Upper lobe of left lung (tissue), 6 donors: Measurements from ENCODE around the gene UCHL5. TPM values are rescaled to one million over a fixed set of nuclear protein-coding genes. Genes with fewer than 3 reads are reported as not detected.

ENCODE experiments used
- ATAC-seq, 2 donors: fragments of 200-7000 bp; cut with Tn5 transposase; one replicate each; pipeline ENCODE4 v1.9.1; 2022; ENCODE audit warnings: mild to moderate bottlenecking in 2 of 2, moderate library complexity in 2 of 2; ENCODE audit not compliant: low FRiP score in 2 of 2
- DNase-seq, 2 donors: peaks; one replicate each; pipeline ENCODE4 v3.0.0-alpha.2; 2019 to 2020
- H3K27ac ChIP-seq, 4 donors: fragments of 200-600 bp; sonication (generic); one replicate each; pipeline ENCODE4 v1.5.1; 2016 to 2019
- H3K27me3 ChIP-seq, 4 donors: fragments of 200-600 bp; sonication (generic); one replicate each; pipeline ENCODE4 v1.5.1; 2017 to 2019
- H3K36me3 ChIP-seq, 4 donors: fragments of 200-600 bp; sonication (generic); one replicate each; pipeline ENCODE4 v1.5.1; 2016 to 2019
- H3K4me1 ChIP-seq, 4 donors: fragments of 200-600 bp; sonication (generic); one replicate each; pipeline ENCODE4 v1.5.1; 2018 to 2019
- H3K4me3 ChIP-seq, 4 donors: fragments of 200-600 bp; sonication (generic); one replicate each; pipeline ENCODE4 v1.5.1; 2017 to 2019; ENCODE audit warnings: mild to moderate bottlenecking in 2 of 4, moderate library complexity in 1 of 4
- H3K9me3 ChIP-seq, 4 donors: fragments of 200-600 bp; sonication (generic); one replicate each; pipeline ENCODE4 v1.5.1; 2018 to 2019
- EP300 ChIP-seq, 4 donors: sonication (generic); formaldehyde crosslinking; IDR thresholded peaks; one replicate each; pipeline ENCODE4 v1.5.1; 2017; ENCODE audit warnings: antibody characterized with exemption in 4 of 4, control low read depth in 2 of 4
- POLR2A ChIP-seq, 4 donors: fragments of 450-650 bp; IDR thresholded peaks; one replicate each; pipeline ENCODE4 v1.5.1; 2016 to 2017; ENCODE audit warnings: antibody characterized with exemption in 4 of 4, mild to moderate bottlenecking in 2 of 4
- POLR2AphosphoS5 ChIP-seq, 2 donors: sonication (generic); formaldehyde crosslinking; IDR thresholded peaks; one replicate each; pipeline ENCODE4 v1.5.1; 2017; ENCODE audit warnings: antibody characterized with exemption in 2 of 2
- WGBS, 2 donors: methylation state at CpG; one replicate each; pipeline ENCODE4 v1.1.5; 2017 to 2018; 5-methylcytosine and 5-hydroxymethylcytosine counted together
- total RNA-seq, 6 donors: library from RNA; depleted of rRNA in 4 of 6; stranded (reverse); fragments of >200 nt in 4 of 6; gene quantifications; one replicate each; pipeline versions ENCODE4 v1.1.0 to v1.2.1, GENCODE V29; 2016 to 2021
- TF ChIP-seq, protein P1 (sequence below), 6 experiments: fragments of 450-650 bp in 4 of 6; fragments of 200-600 bp in 2 of 6; sonication (generic) in 2 of 6; IDR thresholded peaks; one replicate each; pipeline ENCODE4 v1.5.1; 2016 to 2019; ENCODE audit warnings: antibody characterized with exemption in 6 of 6
- donor health status: DM: no; HTN: no; CAD: no; lungs with moderate emphysema.
- donor health status: DM: no; HTN: yes; CAD: no; lungs with severe emphysema.

Gene UCHL5
- total RNA-seq, 6 donors from 2014 or later = 24.9 to 49.8 (median 36.4) TPM

DNA sequence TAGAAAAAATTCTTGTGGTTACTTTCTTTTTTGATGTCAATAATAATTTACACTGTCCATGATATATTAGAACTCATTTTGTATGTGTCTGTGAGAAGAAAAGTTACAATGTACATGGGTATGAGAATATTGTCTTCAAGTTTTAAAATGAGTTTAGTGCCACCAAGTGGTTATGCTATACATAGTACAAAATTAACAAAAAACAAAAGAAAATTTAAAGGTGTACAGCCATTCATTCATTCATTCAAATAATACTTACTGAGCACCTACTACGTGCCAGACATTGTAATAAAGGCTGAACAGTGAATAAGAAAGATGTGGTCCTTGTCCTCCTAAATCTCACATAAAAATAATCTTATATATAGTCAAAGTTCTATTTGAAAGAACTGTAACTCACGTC is 27.7 kb downstream of the UCHL5 start:
- TF ChIP-seq, protein P1, sequence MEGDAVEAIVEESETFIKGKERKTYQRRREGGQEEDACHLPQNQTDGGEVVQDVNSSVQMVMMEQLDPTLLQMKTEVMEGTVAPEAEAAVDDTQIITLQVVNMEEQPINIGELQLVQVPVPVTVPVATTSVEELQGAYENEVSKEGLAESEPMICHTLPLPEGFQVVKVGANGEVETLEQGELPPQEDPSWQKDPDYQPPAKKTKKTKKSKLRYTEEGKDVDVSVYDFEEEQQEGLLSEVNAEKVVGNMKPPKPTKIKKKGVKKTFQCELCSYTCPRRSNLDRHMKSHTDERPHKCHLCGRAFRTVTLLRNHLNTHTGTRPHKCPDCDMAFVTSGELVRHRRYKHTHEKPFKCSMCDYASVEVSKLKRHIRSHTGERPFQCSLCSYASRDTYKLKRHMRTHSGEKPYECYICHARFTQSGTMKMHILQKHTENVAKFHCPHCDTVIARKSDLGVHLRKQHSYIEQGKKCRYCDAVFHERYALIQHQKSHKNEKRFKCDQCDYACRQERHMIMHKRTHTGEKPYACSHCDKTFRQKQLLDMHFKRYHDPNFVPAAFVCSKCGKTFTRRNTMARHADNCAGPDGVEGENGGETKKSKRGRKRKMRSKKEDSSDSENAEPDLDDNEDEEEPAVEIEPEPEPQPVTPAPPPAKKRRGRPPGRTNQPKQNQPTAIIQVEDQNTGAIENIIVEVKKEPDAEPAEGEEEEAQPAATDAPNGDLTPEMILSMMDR (IDR thresholded peaks at IDR 0.05) = no peak
- TF ChIP-seq EP300 (IDR thresholded peaks at IDR 0.05) = no peak
- no peak for TF ChIP-seq POLR2A (IDR thresholded peaks at IDR 0.05)
- no peak for TF ChIP-seq POLR2AphosphoS5 (IDR thresholded peaks at IDR 0.05)
- no peak for ATAC-seq
- no peaks in the 10 kb centered on the region for H3K27me3 ChIP-seq

DNA sequence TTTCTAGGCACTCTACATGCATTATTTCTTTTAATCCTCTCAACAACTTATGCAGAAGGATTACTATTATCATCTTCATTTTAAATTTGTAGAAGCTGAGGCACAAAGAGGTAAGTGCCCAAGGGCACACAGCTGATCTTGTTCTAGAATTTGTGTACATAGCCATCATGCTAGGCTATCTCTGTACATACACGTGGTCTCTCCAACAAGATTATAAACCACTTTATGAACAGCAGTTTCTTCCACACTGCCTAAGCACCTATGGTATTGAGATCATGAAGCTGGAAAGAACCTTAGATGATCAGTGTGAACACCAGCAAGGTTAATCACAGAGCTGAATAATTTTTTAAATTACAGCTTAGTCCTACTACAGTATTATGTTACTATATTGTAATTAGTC is 28.9 kb downstream of the UCHL5 start:
- H3K9me3 ChIP-seq = no peaks in the 10 kb centered on the region
- TF ChIP-seq, protein P1 (IDR thresholded peaks at IDR 0.05) = no peak
- no peak for TF ChIP-seq EP300 (IDR thresholded peaks at IDR 0.05)
- TF ChIP-seq POLR2A (IDR thresholded peaks at IDR 0.05) = no peak
- H3K4me3 ChIP-seq = no peak overlapping the region
- DNase-seq = no peak
- no peaks in the 10 kb centered on the region for H3K27me3 ChIP-seq
- peaks cover 0 to 21% (median 7%) of the 10 kb centered on the region in 4 donors for H3K36me3 ChIP-seq
- no peak for ATAC-seq
- 50 to 83% methylated on average over 1 of the region's 1 CpG for WGBS, 2 donors
- no peak overlapping the region for H3K27ac ChIP-seq
- H3K4me1 ChIP-seq = no peaks in the 10 kb centered on the region

More for the DNA sequence above, 27.7 kb downstream of the UCHL5 start:
- H3K4me3 ChIP-seq = no peak overlapping the region
- WGBS, 2 donors = 88 to 97% methylated on average over 2 of the region's 2 CpGs
- H3K9me3 ChIP-seq = no peaks in the 10 kb centered on the region
- H3K4me1 ChIP-seq = no peaks in the 10 kb centered on the region
- peaks cover 0 to 21% (median 7%) of the 10 kb centered on the region in 4 donors for H3K36me3 ChIP-seq
- H3K27ac ChIP-seq = no peak overlapping the region
- no peak for DNase-seq

DNA sequence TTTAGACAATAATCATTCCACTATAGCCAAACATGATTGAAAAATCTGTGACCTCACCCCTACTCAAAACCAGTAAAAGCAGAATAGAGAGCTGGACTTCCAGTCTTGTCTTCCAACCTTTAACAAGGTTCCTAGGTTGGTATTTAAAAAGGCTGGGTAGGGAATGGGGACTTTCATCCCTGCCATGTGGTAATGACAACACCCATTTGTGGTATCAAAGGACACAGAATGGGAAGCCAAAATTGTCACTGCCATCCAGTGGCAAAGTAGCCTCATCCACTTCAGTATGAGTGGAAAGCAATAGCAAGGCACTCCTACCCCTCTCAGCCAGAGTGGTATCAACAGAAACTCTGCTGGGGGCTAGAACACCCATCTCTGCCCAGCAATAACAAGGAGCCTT is 33.9 kb downstream of the UCHL5 start:
- Histone ChIP-seq H3K36me3 (peaks cover 6 to 37% (median 9%) of the 10 kb centered on the region in 4 donors), H3K4me3 (no peak overlapping the region), H3K27me3 (no peaks in the 10 kb centered on the region)

DNA sequence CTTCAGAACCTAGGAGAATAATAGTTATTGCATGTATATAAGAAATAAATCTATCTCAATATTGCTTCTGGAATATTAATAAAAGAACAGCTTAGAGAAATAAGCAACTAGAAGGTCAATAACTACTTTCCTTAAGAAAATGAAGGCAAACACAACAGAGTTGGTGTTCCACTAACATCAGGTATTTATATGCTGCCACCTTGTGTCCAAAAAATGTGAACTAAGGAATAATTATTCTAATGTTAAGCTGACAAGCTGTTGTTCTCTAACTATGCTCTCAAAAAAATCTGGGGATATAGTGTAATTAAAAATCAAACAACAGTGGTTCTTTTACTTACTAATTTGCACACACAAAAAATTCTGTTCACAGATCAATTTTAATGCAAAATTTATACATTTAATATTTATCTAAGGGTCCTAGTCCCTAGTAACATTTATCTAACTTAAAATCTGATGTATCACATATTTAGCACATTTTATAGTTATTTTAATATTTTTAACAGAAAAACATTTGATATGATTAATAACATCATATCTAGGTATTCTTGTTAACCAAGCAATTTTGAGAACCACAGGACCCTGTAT is 39.6 kb downstream of the UCHL5 start:
- DNase-seq (no peak), ATAC-seq (peak in 1 of 2 donors; percentile 58)
- peaks cover 0 to 17% (median 5%) of the 10 kb centered on the region in 4 donors for H3K36me3 ChIP-seq
- H3K9me3 ChIP-seq = no peaks in the 10 kb centered on the region
- no peaks in the 10 kb centered on the region for H3K27me3 ChIP-seq
- no peak overlapping the region for H3K4me3 ChIP-seq
- H3K4me1 ChIP-seq = no peaks in the 10 kb centered on the region
- H3K27ac ChIP-seq = no peak overlapping the region
- TF ChIP-seq, protein P1 (IDR thresholded peaks at IDR 0.05) = peak in 5 of 6 experiments; percentile 24 to 59 (median 44)
- no peak for TF ChIP-seq POLR2A (IDR thresholded peaks at IDR 0.05)

More for the DNA sequence above, 33.9 kb downstream of the UCHL5 start:
- ATAC-seq (no peak), DNase-seq (no peak)
- Histone ChIP-seq H3K9me3 (no peaks in the 10 kb centered on the region), H3K4me1 (no peaks in the 10 kb centered on the region), H3K27ac (no peak overlapping the region)
- TF ChIP-seq EP300 (IDR thresholded peaks at IDR 0.05) (no peak), POLR2AphosphoS5 (IDR thresholded peaks at IDR 0.05) (no peak), POLR2A (IDR thresholded peaks at IDR 0.05) (no peak)
- TF ChIP-seq, protein P1 (IDR thresholded peaks at IDR 0.05) = no peak

DNA sequence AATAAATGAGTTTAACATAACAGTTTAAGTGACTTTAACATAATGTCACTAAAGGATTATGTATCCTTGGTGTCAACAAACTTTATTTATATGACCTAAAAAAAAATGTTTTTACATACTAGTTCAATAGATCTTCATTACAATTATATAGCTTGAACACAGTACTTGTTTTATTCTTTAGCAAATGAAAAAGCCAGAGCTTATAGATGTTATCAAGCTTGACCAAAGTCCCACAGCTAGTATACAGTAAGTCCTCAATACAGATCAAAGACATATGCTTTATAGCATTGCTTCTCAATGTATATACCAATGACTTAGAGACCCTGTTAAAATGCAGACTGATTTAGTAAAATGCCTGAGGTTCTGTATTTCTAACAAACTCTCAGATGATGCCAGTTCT is 42.4 kb downstream of the UCHL5 start:
- no peak for DNase-seq
- H3K4me1 ChIP-seq = no peaks in the 10 kb centered on the region
- TF ChIP-seq POLR2AphosphoS5 (IDR thresholded peaks at IDR 0.05) (no peak), POLR2A (IDR thresholded peaks at IDR 0.05) (no peak), EP300 (IDR thresholded peaks at IDR 0.05) (no peak)
- TF ChIP-seq, protein P1 (IDR thresholded peaks at IDR 0.05) = no peak
- H3K27me3 ChIP-seq = no peaks in the 10 kb centered on the region
- H3K27ac ChIP-seq = no peak overlapping the region
- no peaks in the 10 kb centered on the region for H3K9me3 ChIP-seq
- H3K36me3 ChIP-seq = no peaks in the 10 kb centered on the region
- no peak for ATAC-seq
- H3K4me3 ChIP-seq = no peak overlapping the region
